Lower leg skin (tissue), 3 donors: ENCODE measurements around the gene NOVA2.

Source experiments
- CTCF ChIP-seq, 3 donors: fragments of 450-650 bp; IDR thresholded peaks; one replicate each; pipeline ENCODE4 v1.5.1; 2016; ENCODE audit warnings: antibody characterized with exemption in 3 of 3, mild to moderate bottlenecking in 3 of 3, moderate library complexity in 2 of 3
- POLR2A ChIP-seq, 2 donors: fragments of 450-650 bp; IDR thresholded peaks; one replicate each; pipeline ENCODE4 v1.6.1; 2016 to 2017; ENCODE audit warnings: antibody characterized with exemption in 2 of 2, mild to moderate bottlenecking in 1 of 2, moderate library complexity in 1 of 2

- TF ChIP-seq CTCF (IDR thresholded peaks at IDR 0.05) (no peak), POLR2A (IDR thresholded peaks at IDR 0.05) (no peak)
Observed at GRCh38 chr19:45899919-45900589, 73.6 kb downstream of the NOVA2 start.
